HEK293 (cell line): ENCODE data around the gene PTPRN2.

Experiments used
- CTCF ChIA-PET: fragments of 350-600 bp; formaldehyde crosslinking; extraction: SDS; loops from one replicate; lab custom pipeline; 2021; ENCODE audit warnings: antibody characterized with exemption; lab: Yijun Ruan, JAX
- POLR2A ChIA-PET: fragments of 300-600 bp; formaldehyde crosslinking; extraction: SDS; loops from one replicate; lab custom pipeline; 2020; ENCODE audit warnings: antibody characterized with exemption, inconsistent platforms; lab: Yijun Ruan, JAX
- H3K27ac ChIP-seq: fragments of 200-500 bp; sonication (Bioruptor generic); 2 replicates; pipeline ENCODE4 v1.5.1; 2014; ENCODE audit warnings: low read depth, low read length, control low read depth, inconsistent platforms; ENCODE audit errors: extremely low read depth
- H3K36me3 ChIP-seq, 2 experiments: fragments of 200-500 bp in 1 of 2; sonication (Bioruptor generic) in 1 of 2; 1 replicate in 1 of 2; 2 replicates in 1 of 2; pipeline ENCODE4 v1.5.1; 2014 to 2017; ENCODE audit warnings: inconsistent platforms in 2 of 2, low read length in 2 of 2; ENCODE audit not compliant: control insufficient read depth in 2 of 2, insufficient read depth in 1 of 2
- H3K4me1 ChIP-seq: fragments of 200-500 bp; sonication (Bioruptor generic); 2 replicates; pipeline ENCODE4 v1.5.1; 2014; ENCODE audit warnings: mild to moderate bottlenecking, low read length, inconsistent platforms; ENCODE audit not compliant: control insufficient read depth, insufficient read depth
- H3K4me3 ChIP-seq: 2 replicates; pipeline ENCODE4 v1.5.1; 2011; ENCODE audit warnings: low read depth, mild to moderate bottlenecking, control low read depth, low read length, moderate library complexity
- H3K9me3 ChIP-seq: fragments of 200-500 bp; sonication (Bioruptor generic); 2 replicates; pipeline ENCODE4 v1.5.1; 2014; ENCODE audit warnings: low read depth, low read length, inconsistent platforms; ENCODE audit not compliant: control insufficient read depth, insufficient read depth
- HOXC10 ChIP-seq: sonication (generic); formaldehyde crosslinking; IDR thresholded peaks from 2 replicates; pipeline ENCODE4 v1.8.1; 2023; ENCODE audit warnings: mild to moderate bottlenecking, missing genetic modification reagents
- KLF9 ChIP-seq: fragments of 450-650 bp; formaldehyde crosslinking; IDR thresholded peaks from 2 replicates; pipeline ENCODE4 v1.5.1; 2016; ENCODE audit warnings: missing biosample characterization, missing genetic modification characterization, low read depth
- MYNN ChIP-seq: fragments of 450-650 bp; formaldehyde crosslinking; IDR thresholded peaks from 2 replicates; pipeline ENCODE4 v1.5.1; 2016; ENCODE audit warnings: missing biosample characterization, missing genetic modification characterization, borderline replicate concordance
- PBX3 ChIP-seq: sonication (generic); formaldehyde crosslinking; IDR thresholded peaks from 2 replicates; pipeline ENCODE4 v1.8.1; 2022; ENCODE audit warnings: mild to moderate bottlenecking, moderate library complexity, missing genetic modification reagents
- REPIN1 ChIP-seq: fragments of 450-650 bp; formaldehyde crosslinking; IDR thresholded peaks from 2 replicates; pipeline ENCODE4 v1.5.1; 2017; ENCODE audit warnings: missing biosample characterization, missing genetic modification characterization, low read depth
- REST ChIP-seq: fragments of 450-650 bp; formaldehyde crosslinking; IDR thresholded peaks from 2 replicates; pipeline ENCODE4 v1.5.1; 2016; ENCODE audit warnings: missing biosample characterization, missing genetic modification characterization
- SP2 ChIP-seq: fragments of 450-650 bp; formaldehyde crosslinking; IDR thresholded peaks from 2 replicates; pipeline ENCODE4 v1.5.1; 2016; ENCODE audit warnings: missing biosample characterization, missing genetic modification characterization
- ZBTB10 ChIP-seq: fragments of 450-650 bp; formaldehyde crosslinking; IDR thresholded peaks from 2 replicates; pipeline ENCODE4 v1.5.1; 2016; ENCODE audit warnings: missing biosample characterization, missing genetic modification characterization
- ZBTB11 ChIP-seq: fragments of 450-650 bp; formaldehyde crosslinking; conservative IDR thresholded peaks from 2 replicates; pipeline ENCODE4 v1.5.1; 2016; ENCODE audit warnings: low read depth, missing biosample characterization, missing genetic modification characterization
- ZFP41 ChIP-seq: fragments of 450-650 bp; formaldehyde crosslinking; IDR thresholded peaks from 2 replicates; pipeline ENCODE4 v1.5.1; 2016; ENCODE audit warnings: missing biosample characterization, missing genetic modification characterization, borderline replicate concordance
- ZNF140 ChIP-seq: fragments of 450-650 bp; formaldehyde crosslinking; IDR thresholded peaks from 2 replicates; pipeline ENCODE4 v1.5.1; 2016; ENCODE audit warnings: missing biosample characterization, missing genetic modification characterization
- ZNF146 ChIP-seq: fragments of 450-650 bp; formaldehyde crosslinking; IDR thresholded peaks from 2 replicates; pipeline ENCODE4 v1.5.1; 2016; ENCODE audit warnings: missing biosample characterization, missing genetic modification characterization
- ZNF174 ChIP-seq: fragments of 450-650 bp; formaldehyde crosslinking; IDR thresholded peaks from 2 replicates; pipeline ENCODE4 v1.5.0; 2017; ENCODE audit warnings: missing biosample characterization, mild to moderate bottlenecking, missing genetic modification characterization
- ZNF211 ChIP-seq: fragments of 450-650 bp; formaldehyde crosslinking; IDR thresholded peaks from 2 replicates; pipeline ENCODE4 v1.5.1; 2016; ENCODE audit warnings: low read depth, missing biosample characterization, missing genetic modification characterization
- ZNF398 ChIP-seq: fragments of 450-650 bp; formaldehyde crosslinking; IDR thresholded peaks from 2 replicates; pipeline ENCODE4 v1.5.1; 2017; ENCODE audit warnings: missing biosample characterization, missing genetic modification characterization
- ZNF433 ChIP-seq: fragments of 450-650 bp; formaldehyde crosslinking; IDR thresholded peaks from 2 replicates; pipeline ENCODE4 v1.5.1; 2016; ENCODE audit warnings: missing biosample characterization, missing genetic modification characterization, low read depth
- ZNF645 ChIP-seq: fragments of 450-650 bp; formaldehyde crosslinking; IDR thresholded peaks from 2 replicates; pipeline ENCODE4; 2016; ENCODE audit warnings: missing biosample characterization, missing genetic modification characterization
- ZNF664 ChIP-seq: fragments of 450-650 bp; formaldehyde crosslinking; IDR thresholded peaks from 2 replicates; pipeline ENCODE4 v1.5.1; 2016; ENCODE audit warnings: missing biosample characterization, missing genetic modification characterization
- ZNF776 ChIP-seq: fragments of 450-650 bp; formaldehyde crosslinking; IDR thresholded peaks from 2 replicates; pipeline ENCODE4 v1.5.0; 2017; ENCODE audit warnings: missing biosample characterization, missing genetic modification characterization, borderline replicate concordance
- ZXDB ChIP-seq: fragments of 450-650 bp; formaldehyde crosslinking; IDR thresholded peaks from 2 replicates; pipeline ENCODE4 v1.5.1; 2016; ENCODE audit warnings: missing biosample characterization, missing genetic modification characterization

The PTPRN2 gene

GRCh38 chr7:158002486-158003080 is 585.0 kb downstream of the PTPRN2 start:
- Histone ChIP-seq H3K27ac (no peak overlapping the region), H3K4me3 (no peak overlapping the region), H3K4me1 (no peaks in the 10 kb centered on the region), H3K36me3 (no peaks in the 10 kb centered on the region), H3K9me3 (no peaks in the 10 kb centered on the region)
- no peak for TF ChIP-seq ZBTB10
- TF ChIP-seq ZFP41: no peak
- no peak for TF ChIP-seq REST
- no peak for TF ChIP-seq ZNF664 (tag by site-specific recombination)
- TF ChIP-seq ZNF140 (tag by site-specific recombination): no peak
- no peak for TF ChIP-seq ZNF211 (tag by site-specific recombination)
- TF ChIP-seq ZNF174: no peak
- TF ChIP-seq ZNF645 (tag by site-specific recombination): no peak
- POLR2A ChIA-PET: no interaction called here
- CTCF ChIA-PET: no interaction called here

- H3K36me3 ChIP-seq: no peaks in the 10 kb centered on the region
- no peak overlapping the region for H3K4me3 ChIP-seq
- no peaks in the 10 kb centered on the region for H3K4me1 ChIP-seq
- ChIA-PET CTCF (no interaction called here), POLR2A (no interaction called here)
- no peaks in the 10 kb centered on the region for H3K9me3 ChIP-seq
- TF ChIP-seq ZXDB (tag by site-specific recombination) (no peak), ZBTB11 (no peak), KLF9 (tag by site-specific recombination) (no peak), MYNN (tag by site-specific recombination) (no peak), HOXC10 (CRISPR knock-in tag) (no peak), PBX3 (no peak), ZNF398 (tag by site-specific recombination) (no peak), SP2 (no peak), ZNF146 (no peak), REPIN1 (tag by site-specific recombination) (no peak), ZNF776 (tag by site-specific recombination) (no peak), ZNF433 (tag by site-specific recombination) (no peak)
- H3K27ac ChIP-seq: no peak overlapping the region
These were observed 585.9 kb downstream of the PTPRN2 start for GRCh38 chr7:158001621-158002320.
